ENCODE measurements around the gene NACC1. TPM values are rescaled to one million over a fixed set of nuclear protein-coding genes. Genes with fewer than 3 reads are reported as not detected.

NACC1 gene
- total and polyA plus RNA-seq, 2 of the 13 experiments (the other 11 are each of a cell fraction or from before 2014, with no cell fraction given): 31.8 to 42.3 TPM

DNA sequence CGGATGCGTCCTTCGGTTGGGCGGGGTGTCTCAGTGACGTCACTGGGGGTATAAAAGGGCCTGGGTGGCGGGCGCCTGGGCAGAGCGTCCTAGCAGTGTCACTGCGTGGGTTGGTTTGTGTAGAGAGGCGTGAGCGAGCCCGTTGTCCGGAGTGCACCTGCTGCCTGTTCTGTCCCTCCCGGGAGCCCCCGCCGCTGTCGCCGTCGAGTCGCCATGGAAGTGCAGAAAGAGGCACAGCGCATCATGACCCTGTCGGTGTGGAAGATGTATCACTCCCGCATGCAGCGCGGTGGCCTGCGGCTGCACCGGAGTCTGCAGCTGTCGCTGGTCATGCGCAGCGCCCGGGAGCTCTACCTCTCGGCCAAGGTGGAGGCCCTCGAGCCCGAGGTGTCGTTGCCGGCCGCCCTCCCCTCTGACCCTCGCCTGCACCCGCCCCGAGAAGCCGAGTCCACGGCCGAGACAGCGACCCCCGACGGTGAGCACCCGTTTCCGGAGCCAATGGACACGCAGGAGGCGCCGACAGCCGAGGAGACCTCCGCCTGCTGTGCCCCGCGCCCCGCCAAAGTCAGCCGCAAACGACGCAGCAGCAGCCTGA lies 35.0 kb downstream of the NACC1 start (continued):
- TF ChIP-seq, protein P1, sequence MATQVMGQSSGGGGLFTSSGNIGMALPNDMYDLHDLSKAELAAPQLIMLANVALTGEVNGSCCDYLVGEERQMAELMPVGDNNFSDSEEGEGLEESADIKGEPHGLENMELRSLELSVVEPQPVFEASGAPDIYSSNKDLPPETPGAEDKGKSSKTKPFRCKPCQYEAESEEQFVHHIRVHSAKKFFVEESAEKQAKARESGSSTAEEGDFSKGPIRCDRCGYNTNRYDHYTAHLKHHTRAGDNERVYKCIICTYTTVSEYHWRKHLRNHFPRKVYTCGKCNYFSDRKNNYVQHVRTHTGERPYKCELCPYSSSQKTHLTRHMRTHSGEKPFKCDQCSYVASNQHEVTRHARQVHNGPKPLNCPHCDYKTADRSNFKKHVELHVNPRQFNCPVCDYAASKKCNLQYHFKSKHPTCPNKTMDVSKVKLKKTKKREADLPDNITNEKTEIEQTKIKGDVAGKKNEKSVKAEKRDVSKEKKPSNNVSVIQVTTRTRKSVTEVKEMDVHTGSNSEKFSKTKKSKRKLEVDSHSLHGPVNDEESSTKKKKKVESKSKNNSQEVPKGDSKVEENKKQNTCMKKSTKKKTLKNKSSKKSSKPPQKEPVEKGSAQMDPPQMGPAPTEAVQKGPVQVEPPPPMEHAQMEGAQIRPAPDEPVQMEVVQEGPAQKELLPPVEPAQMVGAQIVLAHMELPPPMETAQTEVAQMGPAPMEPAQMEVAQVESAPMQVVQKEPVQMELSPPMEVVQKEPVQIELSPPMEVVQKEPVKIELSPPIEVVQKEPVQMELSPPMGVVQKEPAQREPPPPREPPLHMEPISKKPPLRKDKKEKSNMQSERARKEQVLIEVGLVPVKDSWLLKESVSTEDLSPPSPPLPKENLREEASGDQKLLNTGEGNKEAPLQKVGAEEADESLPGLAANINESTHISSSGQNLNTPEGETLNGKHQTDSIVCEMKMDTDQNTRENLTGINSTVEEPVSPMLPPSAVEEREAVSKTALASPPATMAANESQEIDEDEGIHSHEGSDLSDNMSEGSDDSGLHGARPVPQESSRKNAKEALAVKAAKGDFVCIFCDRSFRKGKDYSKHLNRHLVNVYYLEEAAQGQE (IDR thresholded peaks at IDR 0.05; ENCODE audit: borderline replicate concordance in 1 of 2, low read depth in 1 of 2, low read length in 2 of 2): peak in 1 of 2 experiments; percentile 66; a peak in 1 of 4 replicates
- TF ChIP-seq ZNF33A (CRISPR knock-in tag; IDR thresholded peaks at IDR 0.05; ENCODE audit: borderline replicate concordance) (no peak), ZNF160 (CRISPR knock-in tag; IDR thresholded peaks at IDR 0.05) (0 out of 2 replicates have a peak, but pooled peaks have one; percentile 32), ZNF562 (CRISPR knock-in tag; IDR thresholded peaks at IDR 0.05; ENCODE audit: borderline replicate concordance) (no peak), ZNF143 (CRISPR knock-in tag; IDR thresholded peaks at IDR 0.05) (0 out of 2 replicates have a peak, but pooled peaks have one; percentile 18), AGO2 (optimal IDR thresholded peaks at IDR 0.05; ENCODE audit: low read depth, low read length) (no peak), NR1H2 (CRISPR knock-in tag; IDR thresholded peaks at IDR 0.05; ENCODE audit: borderline replicate concordance, low read depth) (0 out of 2 replicates have a peak, but pooled peaks have one; percentile 32), ZNF746 (CRISPR knock-in tag; IDR thresholded peaks at IDR 0.05) (no peak), ARNTL (CRISPR knock-in tag; IDR thresholded peaks at IDR 0.05) (no peak), ISX (CRISPR knock-in tag; conservative IDR thresholded peaks at IDR 0.05) (0 out of 2 replicates have a peak, but pooled peaks have one; percentile 60), AKAP8 (CRISPR knock-in tag; IDR thresholded peaks at IDR 0.05) (peak; percentile 94), CEBPB (IDR thresholded peaks at IDR 0.05; ENCODE audit: borderline replicate concordance, low read depth, low read length) (no peak), XRCC5 (optimal IDR thresholded peaks at IDR 0.05; ENCODE audit: low read length) (no peak), SKI (IDR thresholded peaks at IDR 0.05; ENCODE audit: partially characterized antibody) (peak; percentile 28), ZNF10 (CRISPR knock-in tag; IDR thresholded peaks at IDR 0.05; ENCODE audit: borderline replicate concordance, low read depth) (no peak), ZNF484 (CRISPR knock-in tag; IDR thresholded peaks at IDR 0.05; ENCODE audit: borderline replicate concordance, low read depth) (no peak), SPEN (CRISPR knock-in tag; IDR thresholded peaks at IDR 0.05; ENCODE audit: low read depth) (peak; percentile 35; the same call in 1 of the 2 replicates), GATA4 (IDR thresholded peaks at IDR 0.05; ENCODE audit: borderline replicate concordance, low read depth) (peak; percentile 88)
- TF ChIP-seq, protein P2, sequence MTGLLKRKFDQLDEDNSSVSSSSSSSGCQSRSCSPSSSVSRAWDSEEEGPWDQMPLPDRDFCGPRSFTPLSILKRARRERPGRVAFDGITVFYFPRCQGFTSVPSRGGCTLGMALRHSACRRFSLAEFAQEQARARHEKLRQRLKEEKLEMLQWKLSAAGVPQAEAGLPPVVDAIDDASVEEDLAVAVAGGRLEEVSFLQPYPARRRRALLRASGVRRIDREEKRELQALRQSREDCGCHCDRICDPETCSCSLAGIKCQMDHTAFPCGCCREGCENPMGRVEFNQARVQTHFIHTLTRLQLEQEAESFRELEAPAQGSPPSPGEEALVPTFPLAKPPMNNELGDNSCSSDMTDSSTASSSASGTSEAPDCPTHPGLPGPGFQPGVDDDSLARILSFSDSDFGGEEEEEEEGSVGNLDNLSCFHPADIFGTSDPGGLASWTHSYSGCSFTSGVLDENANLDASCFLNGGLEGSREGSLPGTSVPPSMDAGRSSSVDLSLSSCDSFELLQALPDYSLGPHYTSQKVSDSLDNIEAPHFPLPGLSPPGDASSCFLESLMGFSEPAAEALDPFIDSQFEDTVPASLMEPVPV (CRISPR knock-in tag; IDR thresholded peaks at IDR 0.05): 0 out of 2 replicates have a peak, but pooled peaks have one; percentile 47

All from HepG2 (cell line).